GM12878 (cell line): ENCODE data around the gene MMD2. TPM values are rescaled to one million over a fixed set of nuclear protein-coding genes. Genes with fewer than 3 reads are reported as not detected.
"Not testable (repeated sequence)": the region's sequence is repeated elsewhere in the genome, so short reads cannot be mapped to it uniquely, and the experiment has no call there.

Experiments
- ATAC-seq: fragments of 200-7000 bp; cut with Tn5 transposase; 3 replicates; pipeline ENCODE4 v1.9.1; 2020; ENCODE audit warnings: mild to moderate bottlenecking, moderate library complexity
- BruUV-seq: library from RNA; stranded (reverse); fragments of 400-500 nt; replicated peaks from 2 replicates; lab custom pipeline; 2021; lab: Mats Ljungman, UMichigan
- CTCF ChIA-PET: fragments of 300-600 bp; sonication (Branson Sonifier 250); formaldehyde crosslinking; extraction: SDS; loops from one replicate; lab custom pipeline; 2021; ENCODE audit warnings: inconsistent platforms; lab: Yijun Ruan, JAX
- POLR2A ChIA-PET: fragments of 350-600 bp; formaldehyde crosslinking; extraction: SDS; loops from one replicate; lab custom pipeline; 2021; ENCODE audit warnings: inconsistent platforms; lab: Charles Lee
- RAD21 ChIA-PET: fragments of 300-600 bp; sonication (Branson Sonifier 250); formaldehyde crosslinking; loops from one replicate; lab custom pipeline; 2023; ENCODE audit warnings: antibody characterized with exemption; ENCODE audit not compliant: unreplicated experiment; lab: Charles Lee
- SMC1A ChIA-PET: fragments of 300-600 bp; sonication (Branson Sonifier 250); formaldehyde crosslinking; loops from one replicate; lab custom pipeline; 2023; ENCODE audit not compliant: unreplicated experiment, uncharacterized antibody; lab: Charles Lee
- DNase-seq: peaks from one replicate; pipeline ENCODE4 v3.0.0-alpha.2; 2011; ENCODE audit warnings: low read depth, low spot score
- FAIRE-seq: peaks from 3 replicates; lab custom pipeline; 2011; peaks lifted over from hg19 to GRCh38; lab: Jason Lieb, UNC
- H2AFZ ChIP-seq: 2 replicates; pipeline ENCODE4 v1.6.0; 2011; ENCODE audit warnings: low read depth, low read length, control low read depth; ENCODE audit not compliant: control insufficient read depth
- H3K27ac ChIP-seq: 2 replicates; pipeline ENCODE4 v1.5.1; 2011; ENCODE audit warnings: control low read depth; ENCODE audit not compliant: control insufficient read depth, insufficient read depth
- H3K27me3 ChIP-seq, 2 experiments: replicated peaks in 1 of 2; 2 replicates each; pipeline versions ENCODE4 v1.6.0 to v1.6.1; 2011; ENCODE audit warnings: low read length in 1 of 2; ENCODE audit not compliant: control insufficient read depth in 2 of 2, insufficient read depth in 2 of 2
- H3K36me3 ChIP-seq, 2 experiments: 2 replicates each; pipeline ENCODE4 v1.5.1; 2011; ENCODE audit warnings: low read length in 1 of 2; ENCODE audit not compliant: control insufficient read depth in 2 of 2, insufficient read depth in 2 of 2
- H3K4me1 ChIP-seq: 2 replicates; pipeline ENCODE4 v1.6.1; 2011; ENCODE audit warnings: mild to moderate bottlenecking, low read length, moderate library complexity, mixed read lengths; ENCODE audit not compliant: control insufficient read depth, insufficient read depth
- H3K4me2 ChIP-seq: 2 replicates; pipeline ENCODE4 v1.6.0; 2011; ENCODE audit warnings: control low read depth; ENCODE audit not compliant: control insufficient read depth, insufficient read depth
- H3K4me3 ChIP-seq: fragments of 200-600 bp; sonication (generic); 2 replicates; pipeline ENCODE4 v1.5.1; 2016
- H3K79me2 ChIP-seq: 2 replicates; pipeline ENCODE4 v1.6.0; 2011; ENCODE audit warnings: low read length; ENCODE audit not compliant: control insufficient read depth, insufficient read depth
- H3K9ac ChIP-seq: 2 replicates; pipeline ENCODE4 v1.8.0; 2011; ENCODE audit warnings: low read length, control low read depth, mixed read lengths; ENCODE audit not compliant: control insufficient read depth, insufficient read depth
- H3K9me3 ChIP-seq: replicated peaks from 3 replicates; pipeline ENCODE4 v1.5.1; 2011; ENCODE audit warnings: mild to moderate bottlenecking, low read length; ENCODE audit not compliant: control insufficient read depth, insufficient read depth
- H4K20me1 ChIP-seq: 2 replicates; pipeline ENCODE4 v1.6.0; 2011; ENCODE audit not compliant: control insufficient read depth, insufficient read depth
- CBFB ChIP-seq: IDR thresholded peaks from 2 replicates; pipeline ENCODE4 v1.6.1; 2016; ENCODE audit warnings: antibody characterized with exemption, low read depth
- CREB1 ChIP-seq: IDR thresholded peaks from 2 replicates; pipeline ENCODE4 v1.6.1; 2012; ENCODE audit warnings: low read depth, mild to moderate bottlenecking, inconsistent platforms
- EZH2 ChIP-seq: IDR thresholded peaks from 2 replicates; pipeline ENCODE4 v1.6.1; 2012; ENCODE audit warnings: low read depth, mild to moderate bottlenecking, control low read depth, inconsistent platforms, low read length, borderline replicate concordance; ENCODE audit not compliant: control insufficient read depth
- HDAC6 ChIP-seq: fragments of 200-600 bp; sonication (generic); IDR thresholded peaks from one replicate; pipeline ENCODE4 v1.8.0; 2017; ENCODE audit warnings: antibody characterized with exemption; ENCODE audit not compliant: unreplicated experiment
- IRF3 ChIP-seq: fragments of 450-650 bp; IDR thresholded peaks from 2 replicates; pipeline ENCODE4 v1.6.1; 2014; ENCODE audit warnings: mild to moderate bottlenecking
- JUNB ChIP-seq: IDR thresholded peaks from 2 replicates; pipeline ENCODE4 v1.6.1; 2016; ENCODE audit warnings: antibody characterized with exemption, mild to moderate bottlenecking
- LARP7 ChIP-seq: fragments of 450-650 bp; IDR thresholded peaks from 2 replicates; pipeline ENCODE4 v1.6.1; 2017; ENCODE audit warnings: mild to moderate bottlenecking
- RELA ChIP-seq: fragments of 450-650 bp; IDR thresholded peaks from 2 replicates; pipeline ENCODE4 v1.8.0; 2014; ENCODE audit warnings: borderline replicate concordance; ENCODE audit not compliant: partially characterized antibody
- TBL1XR1 ChIP-seq: IDR thresholded peaks from 2 replicates; pipeline ENCODE4 v1.6.1; 2012; ENCODE audit warnings: low read depth, low read length, improper control_type of control experiment
- ZBTB11 ChIP-seq: fragments of 450-650 bp; formaldehyde crosslinking; IDR thresholded peaks from 2 replicates; pipeline ENCODE4 v1.5.0; 2022; ENCODE audit warnings: mild to moderate bottlenecking, missing genetic modification characterization
- WGBS: methylation state at CpG from one replicate; pipeline ENCODE4 v1.1.6; 2016; ENCODE audit warnings: low lambda C conversion rate; ENCODE audit not compliant: insufficient replicate concordance, insufficient coverage; ENCODE audit errors: missing lambda C conversion rate; 5-methylcytosine and 5-hydroxymethylcytosine counted together
- in situ Hi-C: fragments of 300-500 bp; cut with MboI; formaldehyde crosslinking; loops from 9 replicates; pipeline ENCODE4 v1.14.3; 2018; ENCODE audit warnings: mixed read lengths
- intact Hi-C: fragments of 100-400 bp; cut with micrococcal nuclease; formaldehyde crosslinking; loops from one replicate; pipeline ENCODE4 v1.14.2; 2022; ENCODE audit not compliant: unreplicated experiment
- polyA plus RNA-seq, 11 experiments: library from polyadenylated mRNA; depleted of rRNA in 4 of 11; unstranded in 6 of 11; stranded (reverse) in 5 of 11; fragments of >200 nt; fragmentation: Nextera tagmentation in 4 of 11; fragmentation: Illumina TruSeq in 1 of 11; extraction: Ambion mirVana in 4 of 11; extraction: Trizol in 1 of 11; gene quantifications; 1 replicate in 1 of 11; 2 replicates in 10 of 11; pipeline versions ENCODE4 v1.2.1 to v1.2.3, GENCODE V29; 2011 to 2016; ENCODE audit warnings: inconsistent platforms in 2 of 11, missing spikeins in 2 of 11, low read depth in 1 of 11
- total RNA-seq, 4 experiments: library from RNA; depleted of rRNA in 3 of 4; stranded (reverse); fragments of >200 nt in 3 of 4; fragmentation: Illumina TruSeq in 1 of 4; extraction: Trizol in 1 of 4; gene quantifications; 2 replicates each; pipeline versions ENCODE4 v1.2.1 to v1.2.3, GENCODE V29; 2013 to 2021

The MMD2 gene
- total and polyA plus RNA-seq, 10 of the 15 experiments (the other 5 are each of a cell fraction or from before 2014, with no cell fraction given) = not detected

- TF ChIP-seq EZH2 (no peak), LARP7 (no peak)
Measured at GRCh38 chr7:4973728-4974198, 14.8 kb upstream of the MMD2 start (continued).

- BruUV-seq, SMC1A ChIA-PET, H3K4me1 ChIP-seq, H3K4me2 ChIP-seq, ATAC-seq, H3K4me3 ChIP-seq, FAIRE-seq, H2AFZ ChIP-seq, H3K27me3 ChIP-seq, H4K20me1 ChIP-seq, H3K27ac ChIP-seq, DNase-seq, H3K36me3 ChIP-seq, CTCF ChIA-PET, H3K9me3 ChIP-seq, H3K9ac ChIP-seq: not testable (repeated sequence)
- POLR2A ChIA-PET = interaction anchor here (0.7 kb wide), 1 partner anchor 330 kb away, joined by 6 read pairs; no protein-coding TSS in a partner anchor
- RAD21 ChIA-PET = interaction anchor here (1.1 kb wide), 1 partner anchor 197 kb away, joined by 3 read pairs; the partner anchor contains the start of gene AP5Z1
- in situ Hi-C loops = loop anchor here (5.0 kb wide), 1 partner anchor 110 kb away; no protein-coding TSS in a partner anchor
- 60% methylated on average over 8 of the region's 10 CpGs for WGBS
- intact Hi-C loops = loop anchor here (10.0 kb wide), 3 partner anchors 72 to 178 kb away; partner anchors contain the start of gene RBAK
- H3K79me2 ChIP-seq = peaks cover 12% of the 10 kb centered on the region
Measured at GRCh38 chr7:4972446-4972845, 13.5 kb upstream of the MMD2 start.

GRCh38 chr7:4965295-4966022 lies 6.5 kb upstream of the MMD2 start:
- Histone ChIP-seq H3K79me2 (no peaks in the 10 kb centered on the region), H2AFZ (no peak overlapping the region), H3K36me3 (no peaks in the 10 kb centered on the region), H3K27ac (no peak overlapping the region), H3K4me2 (no peak overlapping the region), H3K27me3 (no peaks in the 10 kb centered on the region; a peak in 1 of 4 replicates), H3K4me3 (no peak overlapping the region), H3K9me3 (no peaks in the 10 kb centered on the region), H3K4me1 (no peaks in the 10 kb centered on the region), H3K9ac (no peak overlapping the region), H4K20me1 (no peaks in the 10 kb centered on the region)
- BruUV-seq = no TSS peak
- no peak for DNase-seq
- ChIA-PET POLR2A (no interaction called here), SMC1A (no interaction called here), CTCF (interaction anchor here (1.1 kb wide), 1 partner anchor 9 kb away, joined by 6 read pairs; no protein-coding TSS in a partner anchor), RAD21 (no interaction called here)
- no peak for FAIRE-seq
- in situ Hi-C loops (no loop called here), intact Hi-C loops (no loop called here)
- no peak for ATAC-seq
- WGBS = 34% methylated on average over 11 of the region's 11 CpGs
- TF ChIP-seq RELA (no peak), JUNB (no peak), HDAC6 (no peak), TBL1XR1 (no peak), ZBTB11 (no peak), CREB1 (no peak), CBFB (no peak), IRF3 (no peak)
